ENCODE measurements around the gene OR51E2.

- TF ChIP-seq POLR2A (IDR thresholded peaks at IDR 0.05) (no peak), CTCF (IDR thresholded peaks at IDR 0.05) (no peak)
These were observed 33.5 kb downstream of the OR51E2 start for GRCh38 chr11:4664183-4664582.
